Parathyroid adenoma (tissue), 2 donors: ENCODE data around the gene NRSN1.

Source experiments
- H2AFZ ChIP-seq: fragments of 300-600 bp; sonication (generic); one replicate; pipeline ENCODE4 v1.7.0; 2017; ENCODE audit warnings: antibody characterized with exemption, mild to moderate bottlenecking
- H3K27ac ChIP-seq: fragments of 300-600 bp; sonication (generic); one replicate; pipeline ENCODE4 v1.7.0; 2017
- H3K27me3 ChIP-seq: fragments of 300-600 bp; sonication (generic); one replicate; pipeline ENCODE4 v1.7.0; 2017; ENCODE audit warnings: low read length; ENCODE audit not compliant: control insufficient read depth, insufficient read depth
- H3K36me3 ChIP-seq: fragments of 300-600 bp; sonication (generic); one replicate; pipeline ENCODE4 v1.7.0; 2017; ENCODE audit warnings: low read length; ENCODE audit not compliant: control insufficient read depth, insufficient read depth
- H3K4me1 ChIP-seq: fragments of 300-600 bp; sonication (generic); one replicate; pipeline ENCODE4 v1.7.0; 2017; ENCODE audit warnings: control low read depth
- H3K4me2 ChIP-seq: fragments of 300-600 bp; sonication (generic); one replicate; pipeline ENCODE4 v1.7.0; 2017; ENCODE audit warnings: low read length
- H3K4me3 ChIP-seq: fragments of 300-600 bp; sonication (generic); one replicate; pipeline ENCODE4 v1.7.0; 2017; ENCODE audit warnings: low read depth, low read length
- H3K79me2 ChIP-seq: fragments of 300-600 bp; sonication (generic); one replicate; pipeline ENCODE4 v1.7.0; 2017; ENCODE audit warnings: control low read depth
- H3K9ac ChIP-seq: fragments of 300-600 bp; sonication (generic); one replicate; pipeline ENCODE4 v1.7.0; 2017; ENCODE audit warnings: mild to moderate bottlenecking
- H3K9me3 ChIP-seq: fragments of 300-600 bp; sonication (generic); one replicate; pipeline ENCODE4 v1.7.0; 2017; ENCODE audit warnings: low read length; ENCODE audit not compliant: control insufficient read depth
- TF ChIP-seq, protein P1 (sequence below): fragments of 300-600 bp; sonication (generic); IDR thresholded peaks from one replicate; pipeline ENCODE4 v1.7.0; 2017; ENCODE audit warnings: antibody characterized with exemption, mild to moderate bottlenecking
- donor health status: primary hyperparathyroidism.

The NRSN1 gene

GRCh38 chr6:24105191-24105590, 20.8 kb upstream of the NRSN1 start:
- no peaks in the 10 kb centered on the region for H3K79me2 ChIP-seq
- no peak overlapping the region for H3K9ac ChIP-seq
- no peaks in the 10 kb centered on the region for H3K27me3 ChIP-seq
- TF ChIP-seq, protein P1, sequence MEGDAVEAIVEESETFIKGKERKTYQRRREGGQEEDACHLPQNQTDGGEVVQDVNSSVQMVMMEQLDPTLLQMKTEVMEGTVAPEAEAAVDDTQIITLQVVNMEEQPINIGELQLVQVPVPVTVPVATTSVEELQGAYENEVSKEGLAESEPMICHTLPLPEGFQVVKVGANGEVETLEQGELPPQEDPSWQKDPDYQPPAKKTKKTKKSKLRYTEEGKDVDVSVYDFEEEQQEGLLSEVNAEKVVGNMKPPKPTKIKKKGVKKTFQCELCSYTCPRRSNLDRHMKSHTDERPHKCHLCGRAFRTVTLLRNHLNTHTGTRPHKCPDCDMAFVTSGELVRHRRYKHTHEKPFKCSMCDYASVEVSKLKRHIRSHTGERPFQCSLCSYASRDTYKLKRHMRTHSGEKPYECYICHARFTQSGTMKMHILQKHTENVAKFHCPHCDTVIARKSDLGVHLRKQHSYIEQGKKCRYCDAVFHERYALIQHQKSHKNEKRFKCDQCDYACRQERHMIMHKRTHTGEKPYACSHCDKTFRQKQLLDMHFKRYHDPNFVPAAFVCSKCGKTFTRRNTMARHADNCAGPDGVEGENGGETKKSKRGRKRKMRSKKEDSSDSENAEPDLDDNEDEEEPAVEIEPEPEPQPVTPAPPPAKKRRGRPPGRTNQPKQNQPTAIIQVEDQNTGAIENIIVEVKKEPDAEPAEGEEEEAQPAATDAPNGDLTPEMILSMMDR: no peak
- no peak overlapping the region for H3K4me3 ChIP-seq
- H3K4me2 ChIP-seq: no peak overlapping the region
- no peaks in the 10 kb centered on the region for H3K9me3 ChIP-seq
- H2AFZ ChIP-seq: no peak overlapping the region
- no peak overlapping the region for H3K27ac ChIP-seq
- no peaks in the 10 kb centered on the region for H3K36me3 ChIP-seq
- no peaks in the 10 kb centered on the region for H3K4me1 ChIP-seq

GRCh38 chr6:24106291-24106690, 19.7 kb upstream of the NRSN1 start:
- H3K4me1 ChIP-seq: no peaks in the 10 kb centered on the region
- TF ChIP-seq, protein P1: no peak
- H2AFZ ChIP-seq: no peak overlapping the region
- H3K79me2 ChIP-seq: no peaks in the 10 kb centered on the region
- H3K27me3 ChIP-seq: no peaks in the 10 kb centered on the region
- no peaks in the 10 kb centered on the region for H3K36me3 ChIP-seq
- no peaks in the 10 kb centered on the region for H3K9me3 ChIP-seq
- no peak overlapping the region for H3K9ac ChIP-seq
- no peak overlapping the region for H3K4me2 ChIP-seq
- H3K4me3 ChIP-seq: no peak overlapping the region
- H3K27ac ChIP-seq: no peak overlapping the region

DNA sequence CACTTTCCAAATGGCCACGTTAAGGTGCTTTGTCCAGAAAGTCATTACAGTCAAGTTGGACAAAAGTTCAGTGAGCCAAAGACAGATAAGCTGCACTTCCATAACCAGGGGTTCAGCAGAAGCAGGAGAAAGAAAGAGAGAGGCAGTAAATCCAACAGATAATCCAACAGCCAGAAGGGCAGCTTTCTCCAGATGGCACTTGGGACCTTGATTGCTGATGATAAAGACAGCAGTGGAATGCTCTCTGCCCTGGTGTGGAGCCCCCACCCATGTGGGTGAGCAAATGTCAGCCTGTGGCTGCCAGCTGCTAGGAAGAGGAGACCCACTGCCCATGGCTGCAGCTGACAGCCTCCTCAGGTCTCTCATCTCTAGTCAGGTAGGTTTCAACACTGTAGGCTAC, 18.7 kb upstream of the NRSN1 start:
- H3K4me1 ChIP-seq: no peaks in the 10 kb centered on the region
- TF ChIP-seq, protein P1: no peak
- H3K27me3 ChIP-seq: no peaks in the 10 kb centered on the region
- H3K9me3 ChIP-seq: no peaks in the 10 kb centered on the region
- H3K36me3 ChIP-seq: no peaks in the 10 kb centered on the region
- no peak overlapping the region for H3K4me2 ChIP-seq
- no peak overlapping the region for H2AFZ ChIP-seq
- H3K4me3 ChIP-seq: no peak overlapping the region
- no peak overlapping the region for H3K9ac ChIP-seq
- no peaks in the 10 kb centered on the region for H3K79me2 ChIP-seq
- H3K27ac ChIP-seq: no peak overlapping the region

- Histone ChIP-seq H3K4me1 (no peaks in the 10 kb centered on the region), H3K9me3 (no peaks in the 10 kb centered on the region), H3K79me2 (no peaks in the 10 kb centered on the region), H3K27ac (no peak overlapping the region), H3K9ac (no peak overlapping the region), H2AFZ (no peak overlapping the region), H3K4me2 (no peak overlapping the region), H3K27me3 (no peaks in the 10 kb centered on the region), H3K36me3 (no peaks in the 10 kb centered on the region), H3K4me3 (no peak overlapping the region)
- TF ChIP-seq, protein P1: no peak
These were observed 18.0 kb upstream of the NRSN1 start for GRCh38 chr6:24108056-24108455.

DNA sequence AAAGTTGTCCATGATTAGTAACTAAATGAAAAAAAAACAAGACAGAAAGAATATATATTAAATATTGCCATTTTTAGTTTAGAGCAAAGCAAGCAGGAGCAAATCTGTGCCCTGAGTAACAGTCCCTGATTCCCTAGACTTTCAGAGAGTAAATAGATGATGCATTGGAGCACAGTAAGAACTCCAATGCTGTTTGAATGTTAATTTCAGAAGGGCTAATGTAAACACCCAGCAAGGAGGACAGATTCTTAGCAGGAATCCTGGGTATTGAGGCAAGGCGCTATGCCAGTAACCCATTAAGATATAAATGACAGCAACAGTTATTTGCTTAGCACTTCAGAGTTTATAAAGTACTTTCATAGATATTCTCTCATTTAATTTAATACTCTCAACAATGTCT, 15.6 kb upstream of the NRSN1 start:
- no peaks in the 10 kb centered on the region for H3K9me3 ChIP-seq
- no peaks in the 10 kb centered on the region for H3K4me1 ChIP-seq
- H3K4me3 ChIP-seq: no peak overlapping the region
- H3K4me2 ChIP-seq: no peak overlapping the region
- TF ChIP-seq, protein P1: no peak
- no peaks in the 10 kb centered on the region for H3K79me2 ChIP-seq
- H3K36me3 ChIP-seq: no peaks in the 10 kb centered on the region
- no peaks in the 10 kb centered on the region for H3K27me3 ChIP-seq
- H3K27ac ChIP-seq: no peak overlapping the region
- H3K9ac ChIP-seq: no peak overlapping the region
- H2AFZ ChIP-seq: no peak overlapping the region
